Kidney epithelial cell (primary cell): ENCODE data around the gene RAB10. TPM values are rescaled to one million over a fixed set of nuclear protein-coding genes. Genes with fewer than 3 reads are reported as not detected.

Experiments used
- DNase-seq: peaks from one replicate; pipeline ENCODE4 v3.0.0-alpha.2; 2010; ENCODE audit warnings: low read depth
- H3K27me3 ChIP-seq: 2 replicates; pipeline ENCODE4 v1.6.0; 2011; ENCODE audit warnings: low read length; ENCODE audit not compliant: control insufficient read depth, insufficient read depth
- H3K36me3 ChIP-seq: 2 replicates; pipeline ENCODE4 v1.5.1; 2011; ENCODE audit warnings: low read length; ENCODE audit not compliant: control insufficient read depth, insufficient read depth
- H3K4me3 ChIP-seq: 2 replicates; pipeline ENCODE4 v1.5.1; 2011; ENCODE audit warnings: low read depth, mild to moderate bottlenecking, control low read depth, low read length
- total RNA-seq: library from RNA; depleted of rRNA; stranded (reverse); fragments of >200 nt; gene quantifications from 2 replicates; pipeline ENCODE4 v1.2.3, GENCODE V29; 2015
- TF ChIP-seq, protein P1 (sequence below): IDR thresholded peaks from 2 replicates; pipeline ENCODE4 v1.5.1; 2011; ENCODE audit warnings: mild to moderate bottlenecking, moderate library complexity, low read length, control low read depth, inconsistent platforms; ENCODE audit not compliant: insufficient read depth, poor library complexity, severe bottlenecking

Gene RAB10
- total RNA-seq, 1 donor from 2014 or later, result 201 TPM

DNA sequence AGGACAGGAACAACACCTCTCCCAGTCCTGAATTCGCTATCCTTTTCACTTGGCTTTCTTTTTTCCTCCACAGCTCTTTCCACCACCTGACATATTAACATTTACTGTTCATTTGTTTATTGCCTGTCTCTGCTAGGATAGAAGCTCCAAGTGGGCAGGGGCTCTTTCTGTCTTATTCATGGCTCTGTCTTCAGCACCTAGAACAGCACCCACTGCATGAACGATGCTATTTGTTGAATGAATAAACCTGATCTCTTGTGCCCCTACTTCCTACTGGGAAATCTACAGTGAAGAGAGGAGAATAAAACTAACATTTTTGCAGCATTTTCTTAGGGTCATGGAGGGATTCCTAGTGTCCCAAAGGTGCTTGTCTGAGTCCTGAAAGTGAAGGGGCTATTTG is 114.6 kb downstream of the RAB10 start:
- Histone ChIP-seq H3K4me3 (no peak overlapping the region), H3K27me3 (no peaks in the 10 kb centered on the region), H3K36me3 (no peaks in the 10 kb centered on the region)
- DNase-seq, result no peak
- TF ChIP-seq, protein P1, sequence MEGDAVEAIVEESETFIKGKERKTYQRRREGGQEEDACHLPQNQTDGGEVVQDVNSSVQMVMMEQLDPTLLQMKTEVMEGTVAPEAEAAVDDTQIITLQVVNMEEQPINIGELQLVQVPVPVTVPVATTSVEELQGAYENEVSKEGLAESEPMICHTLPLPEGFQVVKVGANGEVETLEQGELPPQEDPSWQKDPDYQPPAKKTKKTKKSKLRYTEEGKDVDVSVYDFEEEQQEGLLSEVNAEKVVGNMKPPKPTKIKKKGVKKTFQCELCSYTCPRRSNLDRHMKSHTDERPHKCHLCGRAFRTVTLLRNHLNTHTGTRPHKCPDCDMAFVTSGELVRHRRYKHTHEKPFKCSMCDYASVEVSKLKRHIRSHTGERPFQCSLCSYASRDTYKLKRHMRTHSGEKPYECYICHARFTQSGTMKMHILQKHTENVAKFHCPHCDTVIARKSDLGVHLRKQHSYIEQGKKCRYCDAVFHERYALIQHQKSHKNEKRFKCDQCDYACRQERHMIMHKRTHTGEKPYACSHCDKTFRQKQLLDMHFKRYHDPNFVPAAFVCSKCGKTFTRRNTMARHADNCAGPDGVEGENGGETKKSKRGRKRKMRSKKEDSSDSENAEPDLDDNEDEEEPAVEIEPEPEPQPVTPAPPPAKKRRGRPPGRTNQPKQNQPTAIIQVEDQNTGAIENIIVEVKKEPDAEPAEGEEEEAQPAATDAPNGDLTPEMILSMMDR, result no peak

DNA sequence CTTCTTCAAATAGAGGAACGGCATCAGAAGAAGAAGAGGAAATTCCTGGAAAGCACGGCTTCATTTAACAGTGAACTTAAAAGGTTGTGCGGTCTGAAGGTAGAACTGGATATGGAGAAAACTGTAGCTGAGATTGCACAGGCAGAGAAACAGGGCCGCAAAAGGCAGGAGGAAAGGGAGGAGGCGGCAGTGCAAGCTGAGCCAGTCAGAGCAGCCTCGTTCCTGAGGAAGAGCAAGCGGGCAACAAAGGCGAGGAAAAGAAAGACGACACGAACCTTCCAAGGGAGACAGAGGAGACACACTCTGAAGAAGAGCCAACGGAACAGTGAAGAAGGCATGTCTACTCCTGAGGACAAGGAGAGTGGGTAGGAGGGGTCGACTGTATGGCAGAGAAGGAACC is 116.4 kb downstream of the RAB10 start:
- Histone ChIP-seq H3K36me3 (no peaks in the 10 kb centered on the region), H3K27me3 (no peaks in the 10 kb centered on the region), H3K4me3 (no peak overlapping the region)
- TF ChIP-seq, protein P1, result no peak
- DNase-seq, result no peak

DNA sequence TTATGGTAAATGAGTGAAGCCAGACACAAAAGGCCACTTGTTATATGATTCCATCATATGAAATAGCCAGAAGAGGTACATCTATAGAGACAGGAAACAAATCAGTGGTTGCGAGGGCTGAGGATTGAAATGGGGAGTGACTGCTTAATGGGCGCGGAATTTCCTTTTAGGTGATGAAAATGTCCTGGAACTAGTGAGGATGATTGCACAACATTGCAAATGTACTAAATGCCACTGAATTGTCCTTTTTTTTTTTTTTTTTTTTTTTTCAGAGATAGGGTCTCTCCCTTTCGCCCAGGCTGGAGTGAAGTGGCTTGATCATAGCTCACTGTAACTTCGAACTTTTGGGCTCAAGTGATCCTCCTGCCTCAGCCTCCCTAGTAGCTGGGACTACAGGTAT is 123.7 kb downstream of the RAB10 start:
- TF ChIP-seq, protein P1, result no peak
- Histone ChIP-seq H3K36me3 (no peaks in the 10 kb centered on the region), H3K4me3 (no peak overlapping the region), H3K27me3 (no peaks in the 10 kb centered on the region)
- no peak for DNase-seq

DNA sequence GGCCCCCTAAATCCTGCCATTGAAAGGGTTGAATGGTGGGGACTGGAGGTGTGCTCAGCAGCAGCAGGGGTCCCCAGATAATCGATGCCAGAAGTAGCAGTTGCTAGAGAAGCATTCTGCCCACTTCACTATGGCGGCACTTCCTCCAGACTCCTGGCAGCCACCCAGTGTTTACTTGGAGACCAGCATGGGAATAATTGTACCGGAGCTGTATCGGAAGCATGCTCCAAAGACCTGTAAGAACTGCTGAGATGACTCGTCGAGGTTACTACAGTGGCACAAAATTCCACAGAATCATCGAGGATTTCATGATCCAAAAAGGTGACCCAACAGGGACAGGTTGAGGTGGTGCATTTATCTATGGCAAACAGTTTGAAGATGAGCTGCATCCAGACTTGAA is 128.0 kb downstream of the RAB10 start:
- DNase-seq, result no peak
- TF ChIP-seq, protein P1, result no peak
- H3K36me3 ChIP-seq, result no peaks in the 10 kb centered on the region
- no peak overlapping the region for H3K4me3 ChIP-seq
- H3K27me3 ChIP-seq, result no peaks in the 10 kb centered on the region

DNA sequence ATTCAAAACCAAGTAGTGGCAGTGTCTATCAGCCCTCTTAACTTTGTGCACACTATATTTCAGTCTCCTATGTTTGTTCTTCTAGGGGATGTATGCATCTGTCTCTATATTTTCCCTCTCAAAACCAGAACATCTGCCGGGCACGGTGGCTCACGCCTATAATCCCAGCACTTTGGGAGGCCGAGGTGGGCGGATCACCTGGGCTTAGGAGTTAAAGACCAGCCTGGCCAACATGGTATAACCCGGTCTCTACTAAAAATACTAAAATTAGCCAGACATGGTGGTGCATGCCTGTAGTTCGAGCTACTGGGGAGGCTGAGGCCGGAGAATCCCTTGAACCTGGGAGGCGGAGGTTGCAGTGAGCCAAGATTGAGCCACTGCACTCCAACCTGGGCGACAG is 129.1 kb downstream of the RAB10 start:
- Histone ChIP-seq H3K4me3 (no peak overlapping the region), H3K36me3 (no peaks in the 10 kb centered on the region), H3K27me3 (no peaks in the 10 kb centered on the region)
- TF ChIP-seq, protein P1, result no peak
- no peak for DNase-seq

DNA sequence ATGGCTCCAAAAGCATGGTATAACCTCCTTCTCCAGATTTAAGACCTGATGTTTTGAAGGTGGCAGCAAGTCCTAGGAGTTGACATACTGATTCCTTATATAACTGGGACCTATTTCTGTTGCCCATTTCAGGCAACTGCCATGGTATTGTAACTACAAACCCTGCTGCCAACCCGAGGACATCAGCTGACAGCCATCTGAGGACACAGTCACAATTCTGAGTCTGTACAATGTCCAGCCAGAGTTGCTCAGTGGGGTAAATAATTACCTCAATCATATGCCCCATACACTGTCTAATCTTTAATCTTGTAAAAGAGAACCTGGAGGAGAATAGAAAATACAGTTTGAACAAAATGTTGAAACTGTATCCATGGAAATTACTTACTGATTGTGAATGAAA is 130.3 kb downstream of the RAB10 start:
- no peak for DNase-seq
- TF ChIP-seq, protein P1, result no peak
- H3K36me3 ChIP-seq, result no peaks in the 10 kb centered on the region

More for the DNA sequence above, 130.3 kb downstream of the RAB10 start:
- Histone ChIP-seq H3K4me3 (no peak overlapping the region), H3K27me3 (no peaks in the 10 kb centered on the region)
